Activated CD8-positive, alpha-beta T cell treated with anti-CD3 and anti-CD28 coated beads for 36 hours (primary cell): ENCODE results near the gene ULK3. TPM values are rescaled to one million over a fixed set of nuclear protein-coding genes. Genes with fewer than 3 reads are reported as not detected.
A peak's percentile ranks its signal among the peaks of the same experiment; 100 is the strongest.

Experiments
- ATAC-seq: fragments of 200-7000 bp; cut with Tn5 transposase; one replicate; pipeline ENCODE4 v1.10.0; 2021; ENCODE audit warnings: mild to moderate bottlenecking, moderate library complexity
- CTCF ChIA-PET: fragments of 350-600 bp; sonication (Branson Sonifier 250); formaldehyde crosslinking; loops from one replicate; lab custom pipeline; 2021; ENCODE audit warnings: antibody characterized with exemption; lab: Charles Lee
- POLR2A ChIA-PET: fragments of 350-600 bp; sonication (Branson Sonifier 250); formaldehyde crosslinking; loops from one replicate; lab custom pipeline; 2021; ENCODE audit warnings: antibody characterized with exemption; lab: Charles Lee
- DNase-seq: peaks from one replicate; pipeline ENCODE4 v3.0.0-alpha.2; 2020
- H3K27ac Mint-ChIP-seq: one replicate; pipeline ENCODE4 v1.8.0; 2021; ENCODE audit warnings: mild to moderate bottlenecking, mixed read lengths
- H3K27me3 Mint-ChIP-seq: one replicate; pipeline ENCODE4 v1.8.0; 2021; ENCODE audit warnings: mixed read lengths
- H3K36me3 Mint-ChIP-seq: one replicate; pipeline ENCODE4 v1.8.0; 2021; ENCODE audit warnings: low read depth, mixed read lengths
- H3K4me1 Mint-ChIP-seq: one replicate; pipeline ENCODE4 v1.8.0; 2021; ENCODE audit warnings: low read depth, mixed read lengths
- H3K4me3 Mint-ChIP-seq: one replicate; pipeline ENCODE4 v1.8.0; 2021; ENCODE audit warnings: mild to moderate bottlenecking, moderate library complexity, mixed read lengths
- H3K9me3 Mint-ChIP-seq: one replicate; pipeline ENCODE4 v1.8.0; 2021; ENCODE audit warnings: mixed read lengths
- intact Hi-C: fragments of 100-400 bp; cut with micrococcal nuclease; formaldehyde crosslinking; loops from one replicate; pipeline ENCODE4 v1.10.0; 2022
- total RNA-seq, 2 experiments: library from RNA; stranded (reverse); gene quantifications; one replicate each; pipeline ENCODE4 v1.2.3, GENCODE V29; 2021
- TF ChIP-seq, protein P1 (sequence below): fragments of 200-600 bp; IDR thresholded peaks from one replicate; pipeline ENCODE4 v1.8.0; 2022; ENCODE audit warnings: antibody characterized with exemption, mild to moderate bottlenecking

The ULK3 gene
- total RNA-seq, 2 experiments from 2014 or later, result 45.9 to 49.3 TPM

DNA sequence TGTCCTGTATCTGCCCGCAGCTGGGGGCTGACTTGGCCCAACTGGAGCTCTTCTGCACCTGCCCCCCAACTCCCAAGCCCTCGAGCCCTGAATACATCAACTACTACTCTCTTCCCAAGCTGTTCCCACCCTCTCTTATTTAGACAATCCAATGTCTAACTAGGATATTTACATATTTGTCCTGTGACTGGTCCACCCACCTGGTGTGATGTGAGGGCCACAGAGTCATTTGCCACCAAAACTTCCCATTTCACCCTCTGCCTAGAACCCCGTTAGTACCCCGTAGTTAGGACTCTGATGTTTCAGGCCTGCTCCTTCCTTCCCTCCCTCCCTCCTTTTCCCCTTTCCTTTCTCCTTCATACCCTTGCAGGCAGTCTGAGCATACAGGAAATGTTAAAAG, 10.1 kb downstream of the ULK3 start:
- intact Hi-C loops, result no loop called here
- DNase-seq, result no peak
- Mint-ChIP-seq H3K27me3 (peaks cover 7% of the 10 kb centered on the region), H3K36me3 (no peaks in the 10 kb centered on the region), H3K4me3 (no peak overlapping the region), H3K4me1 (peaks cover 4% of the 10 kb centered on the region), H3K27ac (no peak overlapping the region), H3K9me3 (no peaks in the 10 kb centered on the region)
- ATAC-seq, result no peak
- ChIA-PET CTCF (interaction anchor here (1.1 to 1.7 kb wide), 2 partner anchors 62 to 69 kb away, joined by 3 to 9 read pairs; no protein-coding TSS in a partner anchor), POLR2A (no interaction called here)
- TF ChIP-seq, protein P1, sequence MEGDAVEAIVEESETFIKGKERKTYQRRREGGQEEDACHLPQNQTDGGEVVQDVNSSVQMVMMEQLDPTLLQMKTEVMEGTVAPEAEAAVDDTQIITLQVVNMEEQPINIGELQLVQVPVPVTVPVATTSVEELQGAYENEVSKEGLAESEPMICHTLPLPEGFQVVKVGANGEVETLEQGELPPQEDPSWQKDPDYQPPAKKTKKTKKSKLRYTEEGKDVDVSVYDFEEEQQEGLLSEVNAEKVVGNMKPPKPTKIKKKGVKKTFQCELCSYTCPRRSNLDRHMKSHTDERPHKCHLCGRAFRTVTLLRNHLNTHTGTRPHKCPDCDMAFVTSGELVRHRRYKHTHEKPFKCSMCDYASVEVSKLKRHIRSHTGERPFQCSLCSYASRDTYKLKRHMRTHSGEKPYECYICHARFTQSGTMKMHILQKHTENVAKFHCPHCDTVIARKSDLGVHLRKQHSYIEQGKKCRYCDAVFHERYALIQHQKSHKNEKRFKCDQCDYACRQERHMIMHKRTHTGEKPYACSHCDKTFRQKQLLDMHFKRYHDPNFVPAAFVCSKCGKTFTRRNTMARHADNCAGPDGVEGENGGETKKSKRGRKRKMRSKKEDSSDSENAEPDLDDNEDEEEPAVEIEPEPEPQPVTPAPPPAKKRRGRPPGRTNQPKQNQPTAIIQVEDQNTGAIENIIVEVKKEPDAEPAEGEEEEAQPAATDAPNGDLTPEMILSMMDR, result no peak

DNA sequence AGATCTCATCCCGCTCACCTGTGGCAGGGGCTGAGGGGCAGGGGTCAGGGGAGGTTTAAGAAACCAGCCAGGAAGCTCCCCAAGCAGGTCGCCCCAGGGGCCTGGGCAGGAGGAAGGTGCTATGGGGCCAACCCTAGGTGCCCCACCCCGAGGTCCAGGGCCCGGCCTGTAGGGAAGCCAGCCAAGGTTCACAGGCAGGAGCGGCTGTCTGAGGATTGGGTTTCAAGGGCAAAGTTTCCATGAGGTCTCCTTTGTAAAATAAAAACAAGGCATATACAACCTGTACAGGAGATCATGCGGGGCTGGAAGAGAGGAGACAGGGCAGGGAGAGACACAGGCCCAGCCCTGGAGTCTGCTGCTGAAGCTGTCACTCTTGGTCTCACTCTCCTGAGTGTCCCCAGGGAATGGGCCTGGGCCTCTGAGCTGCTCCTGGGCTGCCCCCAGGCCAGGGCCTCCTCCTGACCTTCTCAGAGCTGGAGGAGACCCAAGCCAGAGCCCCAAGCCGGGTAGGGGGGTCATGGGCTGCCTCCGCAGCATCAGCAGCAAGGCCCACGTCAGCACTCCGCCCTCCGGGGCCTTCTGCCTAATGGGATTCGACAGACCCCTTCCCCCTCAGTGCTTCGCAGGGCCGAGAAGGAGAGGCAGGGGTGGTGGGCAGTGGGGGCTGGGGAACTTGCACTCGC, 11.0 kb downstream of the ULK3 start:
- H3K4me3 Mint-ChIP-seq, result no peak overlapping the region
- TF ChIP-seq, protein P1, result no peak
- H3K27me3 Mint-ChIP-seq, result peaks cover 14% of the 10 kb centered on the region
- ATAC-seq (no peak), DNase-seq (no peak)
- no peaks in the 10 kb centered on the region for H3K36me3 Mint-ChIP-seq
- H3K4me1 Mint-ChIP-seq, result peaks cover 4% of the 10 kb centered on the region
- no peaks in the 10 kb centered on the region for H3K9me3 Mint-ChIP-seq
- ChIA-PET CTCF (interaction anchor here (1.4 kb wide), 1 partner anchor 54 kb away, joined by 3 read pairs; no protein-coding TSS in a partner anchor), POLR2A (interaction anchor here (0.5 to 2.3 kb wide), 3 partner anchors 10 to 74 kb away, joined by 3 to 12 read pairs (median 3); partner anchors contain the start of gene ULK3)
- intact Hi-C loops, result no loop called here
- H3K27ac Mint-ChIP-seq, result no peak overlapping the region

DNA sequence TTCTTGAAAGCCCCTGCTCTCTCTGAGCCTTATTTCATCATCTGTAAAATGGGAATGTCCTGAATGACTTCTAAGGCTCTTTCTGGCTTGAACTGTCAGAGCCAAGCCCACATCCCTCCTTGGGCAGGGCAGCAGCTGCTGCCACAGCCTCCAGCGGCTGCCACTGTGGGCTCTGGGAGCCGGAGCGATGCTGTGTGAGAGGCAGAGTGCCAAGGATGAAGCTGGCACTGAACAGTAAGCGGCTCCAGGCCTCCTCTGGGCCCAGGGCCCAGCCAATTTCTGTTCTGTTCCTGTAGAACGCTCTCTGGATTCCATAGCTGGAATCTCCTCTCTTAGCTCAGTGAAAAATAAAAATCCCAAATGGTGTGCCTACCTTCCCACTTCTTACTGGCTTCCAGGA, 12.1 kb downstream of the ULK3 start:
- no peaks in the 10 kb centered on the region for H3K36me3 Mint-ChIP-seq
- no peak overlapping the region for H3K27ac Mint-ChIP-seq
- ATAC-seq, result no peak
- intact Hi-C loops, result no loop called here
- POLR2A ChIA-PET, result interaction anchor here (2.3 kb wide), 1 partner anchor 11 kb away, joined by 12 read pairs; the partner anchor contains the start of gene ULK3
- TF ChIP-seq, protein P1, result no peak
- H3K4me3 Mint-ChIP-seq, result no peak overlapping the region
- H3K27me3 Mint-ChIP-seq, result peaks cover 19% of the 10 kb centered on the region
- DNase-seq, result no peak
- CTCF ChIA-PET, result interaction anchor here (0.8 to 2.6 kb wide), 4 partner anchors 37 to 71 kb away, joined by 3 to 16 read pairs (median 4); no protein-coding TSS in a partner anchor
- H3K9me3 Mint-ChIP-seq, result no peaks in the 10 kb centered on the region
- H3K4me1 Mint-ChIP-seq, result peaks cover 4% of the 10 kb centered on the region

DNA sequence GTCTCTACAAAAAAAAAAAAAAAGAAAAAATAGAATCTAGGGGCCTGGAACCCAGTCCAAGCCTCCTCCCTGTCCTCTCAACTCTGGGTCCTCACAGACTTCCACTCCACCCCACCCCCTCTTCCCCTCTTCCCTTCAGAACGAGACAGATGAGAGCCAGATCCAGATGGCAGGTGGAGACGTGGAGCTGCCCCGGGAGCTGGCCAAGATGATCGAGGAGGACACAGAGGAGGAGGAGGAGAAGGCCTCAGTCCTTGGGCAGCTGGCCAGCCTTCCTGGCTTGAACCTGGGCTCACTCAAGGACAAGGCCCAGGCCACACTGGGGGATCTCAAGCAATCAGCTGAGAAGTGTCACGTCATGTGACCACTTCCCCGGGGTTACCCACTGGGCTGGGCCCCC, 13.0 kb downstream of the ULK3 start:
- POLR2A ChIA-PET, result interaction anchor here (0.8 to 2.3 kb wide), 2 partner anchors 12 to 43 kb away, joined by 3 to 12 read pairs; partner anchors contain the start of gene ULK3
- intact Hi-C loops, result no loop called here
- Mint-ChIP-seq H3K4me1 (peaks cover 4% of the 10 kb centered on the region), H3K27ac (no peak overlapping the region), H3K27me3 (peaks cover 23% of the 10 kb centered on the region), H3K4me3 (no peak overlapping the region), H3K9me3 (no peaks in the 10 kb centered on the region), H3K36me3 (no peaks in the 10 kb centered on the region)
- CTCF ChIA-PET, result interaction anchor here (1.4 to 2.6 kb wide), 2 partner anchors 58 to 72 kb away, joined by 4 to 16 read pairs; no protein-coding TSS in a partner anchor
- ATAC-seq (no peak), DNase-seq (no peak)
- TF ChIP-seq, protein P1, result no peak

DNA sequence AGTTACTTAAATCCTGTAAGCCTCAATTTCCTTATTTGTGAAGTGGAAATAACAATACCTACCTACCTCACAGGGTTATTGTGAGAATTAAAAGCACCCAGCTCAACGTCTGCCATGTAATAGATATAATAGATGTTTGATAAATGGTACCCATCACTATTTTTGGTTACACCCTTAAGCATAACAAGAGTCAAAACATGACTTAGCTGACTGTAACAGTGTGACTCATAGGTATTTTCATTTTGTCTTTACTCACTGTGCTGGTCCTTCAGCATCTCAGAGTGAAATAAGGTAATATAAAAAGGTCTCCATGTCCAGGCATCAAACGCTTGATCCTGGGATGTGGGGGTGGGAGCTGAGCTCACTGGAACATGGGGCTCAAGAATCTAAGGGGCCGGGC, 13.5 kb downstream of the ULK3 start:
- H3K27me3 Mint-ChIP-seq, result peaks cover 23% of the 10 kb centered on the region
- H3K4me3 Mint-ChIP-seq, result no peak overlapping the region
- H3K4me1 Mint-ChIP-seq, result peaks cover 4% of the 10 kb centered on the region
- intact Hi-C loops, result no loop called here
- no peak overlapping the region for H3K27ac Mint-ChIP-seq
- H3K36me3 Mint-ChIP-seq, result no peaks in the 10 kb centered on the region
- H3K9me3 Mint-ChIP-seq, result no peaks in the 10 kb centered on the region
- peak; percentile 66 for ATAC-seq
- no peak for DNase-seq
- ChIA-PET POLR2A (interaction anchor here (0.7 to 1.4 kb wide), 3 partner anchors 20 to 74 kb away, joined by 3 to 6 read pairs (median 4); no protein-coding TSS in a partner anchor), CTCF (interaction anchor here (1.0 to 2.6 kb wide), 4 partner anchors 8 to 194 kb away, joined by 3 to 16 read pairs (median 4); no protein-coding TSS in a partner anchor)
- TF ChIP-seq, protein P1, result no peak
